AG09319 (cell line): Measurements from ENCODE around the gene IQCK.

Experiments used
- DNase-seq: peaks from one replicate; pipeline ENCODE4 v3.0.0-alpha.2; 2010; ENCODE audit warnings: low read depth; ENCODE audit errors: extremely low read depth
- CTCF ChIP-seq: IDR thresholded peaks from 2 replicates; pipeline ENCODE4 v1.5.1; 2011; ENCODE audit warnings: low read depth, mild to moderate bottlenecking, inconsistent platforms, low read length, moderate library complexity

The IQCK gene

GRCh38 chr16:19833581-19833980 lies 115.5 kb downstream of the IQCK start:
- no peak for TF ChIP-seq CTCF
- DNase-seq = no peak

GRCh38 chr16:19835196-19835595 lies 117.1 kb downstream of the IQCK start:
- DNase-seq = no peak
- no peak for TF ChIP-seq CTCF

GRCh38 chr16:19835968-19836421 lies 117.9 kb downstream of the IQCK start:
- DNase-seq = no peak

GRCh38 chr16:19837331-19837980 lies 119.4 kb downstream of the IQCK start:
- no peak for DNase-seq
- TF ChIP-seq CTCF = no peak

More at GRCh38 chr16:19835968-19836421, 117.9 kb downstream of the IQCK start:
- TF ChIP-seq CTCF = no peak

- no peak for DNase-seq
- no peak for TF ChIP-seq CTCF
These were observed 120.1 kb downstream of the IQCK start for GRCh38 chr16:19837984-19838707.

- TF ChIP-seq CTCF = no peak
- DNase-seq = no peak
These were observed 122.5 kb downstream of the IQCK start for GRCh38 chr16:19840524-19841110.

- no peak for TF ChIP-seq CTCF
- DNase-seq = no peak
These were observed 123.1 kb downstream of the IQCK start for GRCh38 chr16:19841184-19841583.
